T-helper 2 cell treated with Interferon-gamma antibody and Interleukin-4, amounts not matched to agents 5 μg/mL and 100 μg/mL, for 36 hours (primary cell): Measurements from ENCODE around the gene EPN3.

Source experiments
- DNase-seq: peaks from one replicate; pipeline ENCODE4 v3.0.0; 2021; ENCODE audit warnings: low spot score
- H3K27ac Mint-ChIP-seq: one replicate; pipeline ENCODE4 v1.8.0; 2021; ENCODE audit warnings: mild to moderate bottlenecking, mixed read lengths
- H3K27me3 Mint-ChIP-seq: one replicate; pipeline ENCODE4 v1.8.0; 2021; ENCODE audit warnings: low read depth, mixed read lengths
- H3K36me3 Mint-ChIP-seq: one replicate; pipeline ENCODE4 v1.8.0; 2021; ENCODE audit warnings: low read depth, mixed read lengths
- H3K4me1 Mint-ChIP-seq: one replicate; pipeline ENCODE4 v1.8.0; 2021; ENCODE audit warnings: low read depth, mixed read lengths
- H3K4me3 Mint-ChIP-seq: one replicate; pipeline ENCODE4 v1.8.0; 2022; ENCODE audit warnings: mild to moderate bottlenecking, moderate library complexity, mixed read lengths
- H3K9me3 Mint-ChIP-seq: one replicate; pipeline ENCODE4 v1.8.0; 2021; ENCODE audit warnings: mixed read lengths

EPN3 gene

GRCh38 chr17:50518384-50519023 is 14.0 kb upstream of the EPN3 start:
- H3K9me3 Mint-ChIP-seq = no peaks in the 10 kb centered on the region
- H3K4me3 Mint-ChIP-seq = no peak overlapping the region
- H3K36me3 Mint-ChIP-seq = peaks cover 2% of the 10 kb centered on the region
- DNase-seq = no peak
- H3K27ac Mint-ChIP-seq = no peak overlapping the region
- peaks cover 2% of the 10 kb centered on the region for H3K4me1 Mint-ChIP-seq
- H3K27me3 Mint-ChIP-seq = no peaks in the 10 kb centered on the region

- H3K4me3 Mint-ChIP-seq = no peak overlapping the region
- peaks cover 2% of the 10 kb centered on the region for H3K4me1 Mint-ChIP-seq
- no peak for DNase-seq
- no peak overlapping the region for H3K27ac Mint-ChIP-seq
- H3K27me3 Mint-ChIP-seq = no peaks in the 10 kb centered on the region
- peaks cover 2% of the 10 kb centered on the region for H3K36me3 Mint-ChIP-seq
- no peaks in the 10 kb centered on the region for H3K9me3 Mint-ChIP-seq
Measured at GRCh38 chr17:50519141-50519834, 13.2 kb upstream of the EPN3 start.

- no peak overlapping the region for H3K27ac Mint-ChIP-seq
- DNase-seq = no peak
- peaks cover 2% of the 10 kb centered on the region for H3K36me3 Mint-ChIP-seq
- H3K4me3 Mint-ChIP-seq = no peak overlapping the region
- H3K9me3 Mint-ChIP-seq = no peaks in the 10 kb centered on the region
- H3K4me1 Mint-ChIP-seq = peaks cover 2% of the 10 kb centered on the region
- no peaks in the 10 kb centered on the region for H3K27me3 Mint-ChIP-seq
Measured at GRCh38 chr17:50520483-50520882, 12.1 kb upstream of the EPN3 start.

GRCh38 chr17:50521514-50521913 is 11.0 kb upstream of the EPN3 start:
- no peaks in the 10 kb centered on the region for H3K9me3 Mint-ChIP-seq
- H3K36me3 Mint-ChIP-seq = peaks cover 2% of the 10 kb centered on the region
- DNase-seq = no peak
- H3K27me3 Mint-ChIP-seq = no peaks in the 10 kb centered on the region
- no peak overlapping the region for H3K4me3 Mint-ChIP-seq
- H3K4me1 Mint-ChIP-seq = peaks cover 2% of the 10 kb centered on the region
- no peak overlapping the region for H3K27ac Mint-ChIP-seq

GRCh38 chr17:50522766-50523165 is 9.8 kb upstream of the EPN3 start:
- H3K4me1 Mint-ChIP-seq = no peaks in the 10 kb centered on the region
- peaks cover 2% of the 10 kb centered on the region for H3K36me3 Mint-ChIP-seq
- H3K4me3 Mint-ChIP-seq = no peak overlapping the region
- no peak overlapping the region for H3K27ac Mint-ChIP-seq
- H3K9me3 Mint-ChIP-seq = no peaks in the 10 kb centered on the region
- H3K27me3 Mint-ChIP-seq = no peaks in the 10 kb centered on the region
- no peak for DNase-seq

GRCh38 chr17:50523208-50523607 is 9.3 kb upstream of the EPN3 start:
- H3K4me1 Mint-ChIP-seq = no peaks in the 10 kb centered on the region
- H3K36me3 Mint-ChIP-seq = peaks cover 2% of the 10 kb centered on the region
- DNase-seq = no peak
- H3K27ac Mint-ChIP-seq = no peak overlapping the region
- no peaks in the 10 kb centered on the region for H3K9me3 Mint-ChIP-seq
- H3K27me3 Mint-ChIP-seq = no peaks in the 10 kb centered on the region
- no peak overlapping the region for H3K4me3 Mint-ChIP-seq

GRCh38 chr17:50524838-50525237 is 7.7 kb upstream of the EPN3 start:
- Mint-ChIP-seq H3K4me1 (no peaks in the 10 kb centered on the region), H3K27ac (no peak overlapping the region), H3K9me3 (no peaks in the 10 kb centered on the region), H3K27me3 (peaks cover 10% of the 10 kb centered on the region), H3K4me3 (no peak overlapping the region), H3K36me3 (peaks cover 2% of the 10 kb centered on the region)
- no peak for DNase-seq

GRCh38 chr17:50527155-50527762 is 5.3 kb upstream of the EPN3 start:
- DNase-seq = no peak
- no peaks in the 10 kb centered on the region for H3K9me3 Mint-ChIP-seq
- no peak overlapping the region for H3K4me3 Mint-ChIP-seq
- no peak overlapping the region for H3K27ac Mint-ChIP-seq
- peaks cover 2% of the 10 kb centered on the region for H3K36me3 Mint-ChIP-seq
- H3K4me1 Mint-ChIP-seq = no peaks in the 10 kb centered on the region
- H3K27me3 Mint-ChIP-seq = peaks cover 27% of the 10 kb centered on the region

GRCh38 chr17:50527949-50528474 is 4.5 kb upstream of the EPN3 start:
- Mint-ChIP-seq H3K36me3 (no peaks in the 10 kb centered on the region), H3K4me1 (no peaks in the 10 kb centered on the region), H3K27ac (no peak overlapping the region), H3K9me3 (no peaks in the 10 kb centered on the region), H3K27me3 (peaks cover 35% of the 10 kb centered on the region), H3K4me3 (no peak overlapping the region)
- no peak for DNase-seq

- DNase-seq = no peak
- peaks cover 52% of the 10 kb centered on the region for H3K27me3 Mint-ChIP-seq
- no peaks in the 10 kb centered on the region for H3K4me1 Mint-ChIP-seq
- H3K36me3 Mint-ChIP-seq = no peaks in the 10 kb centered on the region
- H3K4me3 Mint-ChIP-seq = no peak overlapping the region
- no peaks in the 10 kb centered on the region for H3K9me3 Mint-ChIP-seq
- no peak overlapping the region for H3K27ac Mint-ChIP-seq
Measured at GRCh38 chr17:50529849-50530248, 2.7 kb upstream of the EPN3 start.

- Mint-ChIP-seq H3K9me3 (no peaks in the 10 kb centered on the region), H3K27me3 (peaks cover 60% of the 10 kb centered on the region)
- DNase-seq = no peak
Measured at GRCh38 chr17:50531428-50532025, 1.0 kb upstream of the EPN3 start.

GRCh38 chr17:50533185-50533584 is 650 bp downstream of the EPN3 start:
- Mint-ChIP-seq H3K4me1 (no peaks in the 10 kb centered on the region), H3K36me3 (no peaks in the 10 kb centered on the region), H3K4me3 (no peak overlapping the region), H3K9me3 (no peaks in the 10 kb centered on the region), H3K27me3 (peaks cover 60% of the 10 kb centered on the region), H3K27ac (no peak overlapping the region)
- no peak for DNase-seq

More at GRCh38 chr17:50531428-50532025, 1.0 kb upstream of the EPN3 start:
- Mint-ChIP-seq H3K4me3 (no peak overlapping the region), H3K36me3 (no peaks in the 10 kb centered on the region), H3K27ac (no peak overlapping the region), H3K4me1 (no peaks in the 10 kb centered on the region)

- DNase-seq = no peak
- H3K4me3 Mint-ChIP-seq = no peak overlapping the region
- H3K27me3 Mint-ChIP-seq = peaks cover 57% of the 10 kb centered on the region
- no peaks in the 10 kb centered on the region for H3K4me1 Mint-ChIP-seq
- H3K9me3 Mint-ChIP-seq = no peaks in the 10 kb centered on the region
- H3K36me3 Mint-ChIP-seq = no peaks in the 10 kb centered on the region
- H3K27ac Mint-ChIP-seq = no peak overlapping the region
Measured at GRCh38 chr17:50533720-50534148, 1.2 kb downstream of the EPN3 start.
